Measurements from ENCODE around the gene MTHFD2L. TPM values are rescaled to one million over a fixed set of nuclear protein-coding genes. Genes with fewer than 3 reads are reported as not detected.

The MTHFD2L gene
- polyA plus RNA-seq, 1 donor from 2014 or later, result 43.5 TPM

GRCh38 chr4:74205046-74205445 is 47.1 kb downstream of the MTHFD2L start:
- H3K4me3 ChIP-seq (ENCODE audit: low read length), result no peak overlapping the region
- H4K20me1 ChIP-seq (ENCODE audit: insufficient read depth), result no peaks in the 10 kb centered on the region
- no peaks in the 10 kb centered on the region for H3K79me2 ChIP-seq (replicated peaks; ENCODE audit: insufficient read depth, low read length)
- no peak overlapping the region for H3K4me2 ChIP-seq (ENCODE audit: low read length)
- no peaks in the 10 kb centered on the region for H3F3A ChIP-seq (ENCODE audit: insufficient read depth, low read length, poor library complexity, severe bottlenecking)
- H3K27me3 ChIP-seq (ENCODE audit: insufficient read depth, low read depth, low read length), result no peaks in the 10 kb centered on the region
- H3K9ac ChIP-seq (ENCODE audit: low read length), result no peak overlapping the region
- no peak overlapping the region for H2AFZ ChIP-seq (ENCODE audit: low read depth, low read length)
- H3K9me2 ChIP-seq (ENCODE audit: insufficient read depth, low read length), result no peaks in the 10 kb centered on the region
- no peaks in the 10 kb centered on the region for H3K9me3 ChIP-seq (ENCODE audit: low read length)
- H3K27ac ChIP-seq (ENCODE audit: low read length), result no peak overlapping the region
- H3K36me3 ChIP-seq (ENCODE audit: insufficient read depth, low read length), result no peaks in the 10 kb centered on the region
- TF ChIP-seq TAF1 (IDR thresholded peaks at IDR 0.05; ENCODE audit: low read depth), result no peak
- no peak for TF ChIP-seq EP300 (conservative IDR thresholded peaks at IDR 0.05; ENCODE audit: poor library complexity, severe bottlenecking)
- no peak for TF ChIP-seq EZH2 (IDR thresholded peaks at IDR 0.05; ENCODE audit: borderline replicate concordance, insufficient read depth, low read length, poor library complexity, severe bottlenecking)
- no peak for TF ChIP-seq CTCF (IDR thresholded peaks at IDR 0.05; ENCODE audit: poor library complexity, severe bottlenecking)
- TF ChIP-seq RAD21 (conservative IDR thresholded peaks at IDR 0.05), result no peak
- TF ChIP-seq REST (IDR thresholded peaks at IDR 0.05; ENCODE audit: borderline replicate concordance), result no peak

- no peak overlapping the region for H3K4me2 ChIP-seq (ENCODE audit: low read length)
Measured at GRCh38 chr4:74205559-74205958, 47.6 kb downstream of the MTHFD2L start.

More at GRCh38 chr4:74205559-74205958, 47.6 kb downstream of the MTHFD2L start:
- no peaks in the 10 kb centered on the region for H3K9me3 ChIP-seq (ENCODE audit: low read length)
- no peak overlapping the region for H2AFZ ChIP-seq (ENCODE audit: low read depth, low read length)
- H3K4me3 ChIP-seq (ENCODE audit: low read length), result no peak overlapping the region
- no peaks in the 10 kb centered on the region for H3K9me2 ChIP-seq (ENCODE audit: insufficient read depth, low read length)
- H3K27me3 ChIP-seq (ENCODE audit: insufficient read depth, low read depth, low read length), result no peaks in the 10 kb centered on the region
- H4K20me1 ChIP-seq (ENCODE audit: insufficient read depth), result no peaks in the 10 kb centered on the region
- no peak overlapping the region for H3K9ac ChIP-seq (ENCODE audit: low read length)
- no peaks in the 10 kb centered on the region for H3F3A ChIP-seq (ENCODE audit: insufficient read depth, low read length, poor library complexity, severe bottlenecking)
- no peak overlapping the region for H3K27ac ChIP-seq (ENCODE audit: low read length)
- TF ChIP-seq TAF1 (IDR thresholded peaks at IDR 0.05; ENCODE audit: low read depth) (no peak), REST (IDR thresholded peaks at IDR 0.05; ENCODE audit: borderline replicate concordance) (no peak), POLR2AphosphoS5 (IDR thresholded peaks at IDR 0.05) (no peak)
- H3K79me2 ChIP-seq (replicated peaks; ENCODE audit: insufficient read depth, low read length), result no peaks in the 10 kb centered on the region
- H3K36me3 ChIP-seq (ENCODE audit: insufficient read depth, low read length), result no peaks in the 10 kb centered on the region

Measured in neural cell (in vitro differentiated cells).